ENCODE results near the gene GPR158. TPM values are rescaled to one million over a fixed set of nuclear protein-coding genes. Genes with fewer than 3 reads are reported as not detected.

Gene GPR158
- total and polyA plus RNA-seq, 2 donors from 2014 or later: 0.09 to 0.22 TPM

- DNase-seq: peak in 1 of 5 donors; percentile 31
- no peak for TF ChIP-seq CTCF (IDR thresholded peaks at IDR 0.05; ENCODE audit: borderline replicate concordance, extremely low read depth, insufficient read depth)
These were observed 215.9 kb downstream of the GPR158 start for GRCh38 chr10:25390733-25391132.

GRCh38 chr10:25392132-25392531 is 217.3 kb downstream of the GPR158 start:
- Histone ChIP-seq H3K9me3 (ENCODE audit: control insufficient read depth in 2 of 3, insufficient read depth in 1 of 3, low read length in 3 of 3) (no peaks in the 10 kb centered on the region), H3K4me3 (ENCODE audit: low read length in 3 of 3) (no peak overlapping the region), H3K27ac (ENCODE audit: low read depth in 2 of 2, low read length in 2 of 2) (no peak overlapping the region), H3K36me3 (ENCODE audit: control insufficient read depth in 2 of 3, insufficient read depth in 3 of 3, low read length in 3 of 3) (no peaks in the 10 kb centered on the region), H3K4me1 (ENCODE audit: control insufficient read depth in 2 of 3, insufficient read depth in 2 of 3, low read depth in 1 of 3, low read length in 3 of 3) (no peaks in the 10 kb centered on the region), H3K27me3 (ENCODE audit: control insufficient read depth, insufficient read depth, low read length) (no peaks in the 10 kb centered on the region), H3K9ac (ENCODE audit: low read length in 3 of 3) (no peak overlapping the region)
- TF ChIP-seq CTCF (IDR thresholded peaks at IDR 0.05; ENCODE audit: borderline replicate concordance, extremely low read depth, insufficient read depth): no peak
- DNase-seq (no peak), FAIRE-seq (no peak)
- intact Hi-C loops (cut with DNase I): no loop called here

More at GRCh38 chr10:25390733-25391132, 215.9 kb downstream of the GPR158 start:
- Histone ChIP-seq H3K9ac (ENCODE audit: low read length in 3 of 3) (no peak overlapping the region), H3K27ac (ENCODE audit: low read depth in 2 of 2, low read length in 2 of 2) (no peak overlapping the region), H3K36me3 (ENCODE audit: control insufficient read depth in 2 of 3, insufficient read depth in 3 of 3, low read length in 3 of 3) (no peaks in the 10 kb centered on the region), H3K9me3 (ENCODE audit: control insufficient read depth in 2 of 3, insufficient read depth in 1 of 3, low read length in 3 of 3) (peaks cover 0 to 6% (median 2%) of the 10 kb centered on the region in 3 donors), H3K27me3 (ENCODE audit: control insufficient read depth, insufficient read depth, low read length) (no peaks in the 10 kb centered on the region), H3K4me1 (ENCODE audit: control insufficient read depth in 2 of 3, insufficient read depth in 2 of 3, low read depth in 1 of 3, low read length in 3 of 3) (no peaks in the 10 kb centered on the region), H3K4me3 (ENCODE audit: low read length in 3 of 3) (no peak overlapping the region)
- intact Hi-C loops (cut with DNase I): no loop called here
- FAIRE-seq: no peak

GRCh38 chr10:25393621-25394020 is 218.8 kb downstream of the GPR158 start:
- H3K9ac ChIP-seq (ENCODE audit: low read length in 3 of 3): no peak overlapping the region
- no peak overlapping the region for H3K4me3 ChIP-seq (ENCODE audit: low read length in 3 of 3)
- no peaks in the 10 kb centered on the region for H3K27me3 ChIP-seq (ENCODE audit: control insufficient read depth, insufficient read depth, low read length)
- no peak overlapping the region for H3K27ac ChIP-seq (ENCODE audit: low read depth in 2 of 2, low read length in 2 of 2)
- no peaks in the 10 kb centered on the region for H3K9me3 ChIP-seq (ENCODE audit: control insufficient read depth in 2 of 3, insufficient read depth in 1 of 3, low read length in 3 of 3)
- FAIRE-seq (no peak), DNase-seq (no peak)
- intact Hi-C loops (cut with DNase I): no loop called here
- TF ChIP-seq CTCF (IDR thresholded peaks at IDR 0.05; ENCODE audit: borderline replicate concordance, extremely low read depth, insufficient read depth): no peak
- H3K4me1 ChIP-seq (ENCODE audit: control insufficient read depth in 2 of 3, insufficient read depth in 2 of 3, low read depth in 1 of 3, low read length in 3 of 3): no peaks in the 10 kb centered on the region
- no peaks in the 10 kb centered on the region for H3K36me3 ChIP-seq (ENCODE audit: control insufficient read depth in 2 of 3, insufficient read depth in 3 of 3, low read length in 3 of 3)

- intact Hi-C loops (cut with DNase I): no loop called here
- no peak for TF ChIP-seq CTCF (IDR thresholded peaks at IDR 0.05; ENCODE audit: borderline replicate concordance, extremely low read depth, insufficient read depth)
- Histone ChIP-seq H3K9ac (ENCODE audit: low read length in 3 of 3) (no peak overlapping the region), H3K4me1 (ENCODE audit: control insufficient read depth in 2 of 3, insufficient read depth in 2 of 3, low read depth in 1 of 3, low read length in 3 of 3) (no peaks in the 10 kb centered on the region), H3K4me3 (ENCODE audit: low read length in 3 of 3) (no peak overlapping the region), H3K9me3 (ENCODE audit: control insufficient read depth in 2 of 3, insufficient read depth in 1 of 3, low read length in 3 of 3) (no peaks in the 10 kb centered on the region), H3K27me3 (ENCODE audit: control insufficient read depth, insufficient read depth, low read length) (no peaks in the 10 kb centered on the region), H3K27ac (ENCODE audit: low read depth in 2 of 2, low read length in 2 of 2) (no peak overlapping the region), H3K36me3 (ENCODE audit: control insufficient read depth in 2 of 3, insufficient read depth in 3 of 3, low read length in 3 of 3) (no peaks in the 10 kb centered on the region)
- DNase-seq (peak in 1 of 5 donors; percentile 2), FAIRE-seq (no peak)
These were observed 223.9 kb downstream of the GPR158 start for GRCh38 chr10:25398680-25399079.
